Cerebellar cortex (tissue), 1 donor: Measurements from ENCODE around the gene CUTC.
"Not testable (repeated sequence)": the region's sequence is repeated elsewhere in the genome, so short reads cannot be mapped to it uniquely, and the experiment has no call there.

Experiments used
- DNase-seq: peaks from one replicate; pipeline ENCODE4 v3.0.0-alpha.2; 2015; ENCODE audit warnings: low spot score

Gene CUTC

GRCh38 chr10:99732033-99732842 is at the start of gene CUTC, which contains the start of gene COX15:
CUTC (plus strand) TSS chr10:99732234; CDS start chr10:99732349, 115 bp downstream.
COX15 (minus strand) TSS chr10:99732127; CDS start chr10:99732049, 78 bp downstream.
- DNase-seq: peak; percentile 98

- DNase-seq: peak; percentile 4
Observed at GRCh38 chr10:99682752-99683151, 49.3 kb upstream of the CUTC start.

- no peak for DNase-seq
Observed at GRCh38 chr10:99685597-99685967, 46.5 kb upstream of the CUTC start.

GRCh38 chr10:99689461-99689860 is 42.6 kb upstream of the CUTC start:
- DNase-seq: no peak

GRCh38 chr10:99693933-99694583 is 38.0 kb upstream of the CUTC start:
- DNase-seq: no peak

GRCh38 chr10:99695761-99696160 is 36.3 kb upstream of the CUTC start:
- DNase-seq: no peak

- DNase-seq: no peak
Observed at GRCh38 chr10:99698504-99699080, 33.4 kb upstream of the CUTC start.

- DNase-seq: no peak
Observed at GRCh38 chr10:99700649-99701048, 31.4 kb upstream of the CUTC start.

GRCh38 chr10:99708428-99709012 is 23.5 kb upstream of the CUTC start:
- no peak for DNase-seq

GRCh38 chr10:99709480-99710229 is 22.4 kb upstream of the CUTC start:
- DNase-seq: no peak

- peak; percentile 53 for DNase-seq
Observed at GRCh38 chr10:99711129-99711719, 20.8 kb upstream of the CUTC start.

- no peak for DNase-seq
Observed at GRCh38 chr10:99714446-99714845, 17.6 kb upstream of the CUTC start.

- DNase-seq: no peak
Observed at GRCh38 chr10:99720387-99720786, 11.6 kb upstream of the CUTC start.

GRCh38 chr10:99730026-99730425 is 2.0 kb upstream of the CUTC start:
- no peak for DNase-seq

- DNase-seq: no peak
Observed at GRCh38 chr10:99731306-99732032, 565 bp upstream of the CUTC start.

GRCh38 chr10:99733366-99733765 is 1.3 kb downstream of the CUTC start:
- no peak for DNase-seq

- DNase-seq: not testable (repeated sequence)
Observed at GRCh38 chr10:99734111-99734510, 2.1 kb downstream of the CUTC start.

- DNase-seq: no peak
Observed at GRCh38 chr10:99740260-99740659, 8.2 kb downstream of the CUTC start.

GRCh38 chr10:99740933-99741559 is 9.0 kb downstream of the CUTC start:
- DNase-seq: no peak

GRCh38 chr10:99742254-99742653 is 10.2 kb downstream of the CUTC start:
- no peak for DNase-seq
